Measurements from ENCODE around the gene REPS1.
"Not testable (repeated sequence)": the region's sequence is repeated elsewhere in the genome, so short reads cannot be mapped to it uniquely, and the experiment has no call there.

The REPS1 gene

GRCh38 chr6:139003751-139004150 is 15.7 kb upstream of the REPS1 start:
- no peak for DNase-seq

- DNase-seq = no peak
Measured at GRCh38 chr6:138999949-139000725, 12.1 kb upstream of the REPS1 start.

DNA sequence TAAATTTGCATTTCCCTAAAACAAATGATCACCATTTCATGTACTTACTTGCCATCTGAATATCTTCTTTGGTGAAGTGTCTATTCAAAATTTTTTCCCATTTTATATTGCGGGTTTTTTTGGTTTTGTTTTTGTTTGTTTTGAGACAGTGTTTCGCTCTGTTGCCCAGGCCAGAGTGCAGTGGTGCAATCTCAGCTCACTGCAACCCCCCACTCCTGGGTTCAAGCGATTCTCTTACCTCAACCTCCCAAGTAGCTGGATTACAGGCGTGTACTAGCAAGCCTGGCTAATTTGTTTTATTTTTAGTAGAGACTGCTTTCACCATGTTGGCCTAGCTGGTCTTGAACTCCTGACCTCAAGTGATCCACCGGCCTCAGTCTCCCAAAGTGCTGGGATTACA is 9.1 kb upstream of the REPS1 start:
- no peak for DNase-seq

DNA sequence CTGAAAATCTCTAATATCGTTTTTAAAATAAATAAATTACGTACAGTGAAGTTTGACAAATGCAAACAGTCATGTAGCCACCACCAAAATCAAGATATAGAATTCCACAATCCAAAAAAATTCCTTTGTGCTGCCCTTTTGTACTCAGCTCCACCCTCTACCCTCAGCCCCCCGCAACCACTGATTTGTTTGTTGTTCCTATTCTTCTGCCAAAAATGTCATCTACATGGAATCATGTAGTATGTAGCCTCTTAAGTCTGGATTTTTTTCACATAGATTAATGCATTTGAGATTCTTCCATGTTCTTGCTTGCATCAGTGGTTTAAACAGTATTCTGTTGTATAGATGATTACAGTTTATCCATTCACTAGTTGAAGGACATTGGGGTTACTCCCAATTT is 8.5 kb upstream of the REPS1 start:
- no peak for DNase-seq

DNA sequence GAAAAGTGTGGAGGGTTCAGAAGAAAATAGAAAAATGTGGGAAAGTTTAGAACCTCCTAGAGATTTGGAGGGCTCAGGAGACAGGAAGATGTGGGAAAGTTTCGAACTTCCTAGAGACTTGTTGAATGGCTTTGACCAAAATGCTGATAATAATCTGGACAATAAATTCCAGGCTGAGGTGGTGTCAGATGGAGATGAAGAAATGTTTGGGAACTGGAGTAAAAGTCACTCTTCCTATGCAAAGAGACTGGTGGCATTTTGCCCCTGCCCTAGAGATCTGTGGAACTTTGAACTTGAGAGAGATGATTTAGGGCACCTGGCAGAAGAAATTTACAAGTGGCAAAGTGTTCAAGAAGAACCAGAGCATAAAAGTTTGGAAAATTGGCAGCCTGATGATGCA is 5.4 kb upstream of the REPS1 start:
- not testable (repeated sequence) for DNase-seq

GRCh38 chr6:138992965-138993364 is 4.9 kb upstream of the REPS1 start:
- not testable (repeated sequence) for DNase-seq

GRCh38 chr6:138991206-138991605 is 3.2 kb upstream of the REPS1 start:
- no peak for DNase-seq

DNA sequence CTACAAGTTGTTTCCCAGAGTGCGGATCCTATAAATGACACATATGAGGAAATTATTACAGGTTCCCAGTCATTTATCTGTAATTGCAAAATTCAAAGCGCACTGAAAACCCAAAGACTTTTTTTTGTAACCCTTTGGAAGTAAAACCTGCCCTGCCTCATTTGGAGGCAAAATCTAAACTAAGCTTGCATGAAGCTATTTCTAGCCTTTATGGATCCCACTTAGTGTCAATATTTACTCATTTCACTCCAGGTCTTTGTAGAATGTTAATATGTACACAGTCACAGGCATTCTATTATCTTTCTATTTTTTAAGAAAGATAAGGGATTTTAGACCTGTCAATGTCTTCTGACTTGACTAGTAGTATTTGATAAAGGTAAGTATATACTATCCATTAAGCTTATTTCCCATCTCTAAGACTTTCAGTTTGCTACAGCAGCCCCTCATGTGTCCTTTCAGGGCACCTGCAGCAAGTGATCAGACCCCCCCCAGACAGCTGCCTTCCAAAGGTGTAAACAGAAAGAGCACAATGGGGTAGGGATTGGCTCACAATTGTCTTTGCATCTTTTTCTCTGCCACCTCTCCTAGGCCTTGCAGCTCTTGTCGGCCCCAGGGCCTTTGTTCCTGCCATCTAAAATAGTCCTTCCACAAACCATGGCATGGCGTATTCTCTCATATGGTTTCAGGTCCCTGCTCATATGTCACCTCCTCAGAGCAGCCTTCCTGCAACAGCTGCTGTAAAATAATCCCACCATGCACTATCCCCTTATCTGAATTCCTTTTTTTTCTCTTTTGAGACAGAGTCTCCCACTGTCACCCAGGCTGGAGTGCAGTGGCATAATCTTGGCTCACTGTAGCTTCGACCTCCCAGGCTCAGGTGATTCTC is 1.3 kb upstream of the REPS1 start:
- no peak for DNase-seq

DNA sequence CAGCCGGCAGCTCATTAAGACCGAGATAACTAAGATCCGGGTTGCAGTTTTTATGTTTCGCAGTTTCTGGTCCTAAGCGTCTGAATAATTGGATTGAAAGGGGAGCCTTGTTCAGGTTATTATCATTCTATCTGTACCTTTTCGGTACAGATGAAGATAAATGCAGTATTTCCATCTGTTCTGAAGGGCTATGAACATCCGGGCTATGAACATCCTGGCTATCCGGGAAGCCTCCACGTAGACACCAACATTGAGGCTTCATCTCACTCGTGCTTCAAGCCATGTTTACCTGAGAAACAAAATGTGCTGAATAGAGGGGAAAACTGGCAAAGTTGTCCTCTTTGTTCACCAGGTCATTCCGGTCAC is 399 bp upstream of the REPS1 start:
- DNase-seq = no peak

DNA sequence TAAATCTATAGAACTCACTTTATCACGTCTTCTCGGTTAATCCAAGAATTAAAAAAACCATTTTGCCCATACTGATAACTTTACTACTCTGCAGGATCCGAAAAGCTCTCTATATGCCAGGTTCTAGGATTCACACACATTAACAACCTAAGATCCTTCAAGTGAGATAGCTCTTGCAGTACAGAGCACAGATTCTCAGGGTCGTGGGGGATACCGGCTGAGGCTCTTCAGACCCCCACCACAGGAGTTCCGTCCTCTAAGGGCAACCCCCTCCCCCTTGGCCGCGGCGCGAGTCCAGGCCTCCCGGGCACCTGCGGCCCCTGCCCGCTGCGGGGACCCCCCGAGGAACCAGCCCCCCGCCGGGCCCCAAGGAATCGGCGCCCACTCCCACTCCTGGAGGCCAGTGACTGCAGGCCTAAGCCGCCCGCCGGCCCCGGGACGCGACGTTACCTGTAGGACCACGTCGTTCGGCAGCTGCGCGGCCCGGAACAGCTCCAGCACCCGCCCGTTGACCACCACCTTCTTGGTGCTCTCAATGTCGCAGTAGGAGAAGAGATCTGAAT is 892 bp downstream of the REPS1 start:
- DNase-seq = no peak

DNA sequence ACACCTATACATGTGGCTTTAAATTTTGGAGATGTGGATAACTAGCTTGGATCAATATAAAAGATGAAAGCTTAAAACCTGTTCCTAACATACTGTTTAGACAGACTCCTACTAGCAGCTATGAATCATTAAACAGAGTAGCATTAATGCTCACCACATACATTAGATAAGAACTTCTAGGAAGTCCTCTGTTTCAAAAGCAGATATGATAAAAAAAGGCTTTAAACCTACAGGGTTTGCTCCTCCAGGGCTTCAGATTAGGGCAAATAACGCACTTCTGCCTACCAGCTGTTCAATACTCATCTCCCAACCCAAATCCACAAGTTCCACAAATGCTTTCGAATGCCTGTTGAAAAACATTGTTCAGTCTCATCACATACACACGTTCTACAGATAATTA is 1.5 kb downstream of the REPS1 start:
- DNase-seq = peak; percentile 25

- DNase-seq = no peak
Measured at GRCh38 chr6:138981416-138981815, 6.6 kb downstream of the REPS1 start.

GRCh38 chr6:138979813-138980668 is 8.0 kb downstream of the REPS1 start:
- DNase-seq = no peak

DNA sequence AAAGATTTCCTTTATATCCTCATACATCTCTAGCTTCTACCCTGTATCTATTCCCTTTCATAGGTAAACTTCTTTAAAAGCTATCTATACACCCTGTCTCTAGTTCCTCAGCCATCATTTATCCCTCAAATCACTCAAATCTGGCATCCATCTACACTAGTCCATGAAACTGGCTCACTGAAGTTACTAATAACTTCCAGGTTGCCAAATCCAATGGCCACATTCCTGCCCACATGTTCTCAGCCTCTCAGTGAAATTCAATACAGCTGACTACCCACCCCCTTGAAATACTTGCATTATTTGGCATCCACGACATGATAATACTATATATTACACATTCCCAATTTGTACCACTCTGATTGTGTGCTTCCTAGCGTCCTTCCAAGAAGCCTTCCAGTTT is 8.7 kb downstream of the REPS1 start:
- DNase-seq = no peak

DNA sequence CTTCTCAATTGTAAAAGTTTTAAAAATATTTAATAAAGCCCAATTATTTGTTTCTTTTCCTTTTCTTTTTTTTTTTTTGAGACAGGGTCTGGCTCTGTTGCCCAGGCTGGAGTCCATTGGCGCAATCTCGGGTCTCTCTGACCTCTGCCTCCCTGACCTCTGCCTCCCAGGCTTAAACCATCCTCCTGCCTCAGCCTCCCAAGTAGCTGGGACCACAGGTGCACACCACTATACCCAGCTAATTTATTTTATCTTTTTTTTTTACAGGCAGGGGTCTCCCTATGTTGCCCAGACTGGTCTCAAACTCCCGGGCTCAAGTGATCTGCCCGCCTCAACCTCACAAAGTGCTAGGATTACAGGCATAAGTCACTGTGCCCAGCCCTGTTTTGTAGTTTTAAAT is 9.8 kb downstream of the REPS1 start:
- no peak for DNase-seq

DNA sequence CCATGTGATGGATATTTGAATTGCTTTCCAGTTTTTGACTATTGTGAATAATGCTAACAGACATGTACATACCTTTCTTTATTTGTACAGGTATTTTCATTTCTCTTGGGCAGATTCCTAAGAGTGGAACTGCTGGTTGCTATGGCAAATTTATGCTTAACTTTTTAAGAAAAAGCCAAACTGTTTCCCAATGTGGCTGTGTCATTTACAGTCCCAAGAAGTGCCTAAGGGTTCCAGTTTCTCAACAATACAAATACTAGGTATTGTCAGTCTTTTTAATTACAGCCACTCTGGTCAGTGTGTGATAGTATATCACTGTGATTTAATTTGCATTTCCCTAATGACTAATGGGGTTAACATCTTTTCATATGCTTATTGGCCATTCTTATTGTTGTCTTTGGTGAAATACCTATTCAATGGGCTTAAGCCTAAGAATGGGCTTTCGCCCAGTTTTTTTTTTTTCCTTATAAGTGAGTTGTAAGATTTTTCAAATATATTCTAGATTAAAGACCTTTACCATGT is 10.3 kb downstream of the REPS1 start:
- DNase-seq = no peak

- no peak for DNase-seq
Measured at GRCh38 chr6:138977242-138977641, 10.8 kb downstream of the REPS1 start.

DNA sequence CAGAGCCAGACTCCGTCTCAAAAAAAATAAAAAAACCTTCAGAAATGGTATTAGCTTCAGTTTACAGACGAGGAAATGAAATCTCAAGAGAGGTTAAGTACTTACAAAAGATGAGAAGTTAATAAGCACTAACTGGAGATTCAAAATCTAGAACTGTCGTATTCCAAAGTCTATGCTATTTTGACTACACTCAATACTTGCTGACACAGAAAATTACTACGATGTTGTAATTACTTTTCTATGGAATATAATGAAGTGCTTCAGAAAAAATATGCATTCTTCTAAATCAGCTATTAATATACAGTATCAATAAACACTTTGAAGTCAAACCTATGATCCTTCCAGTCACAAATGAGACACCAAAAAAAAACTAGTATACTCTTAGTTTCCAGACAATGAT is 12.2 kb downstream of the REPS1 start:
- DNase-seq = no peak

DNA sequence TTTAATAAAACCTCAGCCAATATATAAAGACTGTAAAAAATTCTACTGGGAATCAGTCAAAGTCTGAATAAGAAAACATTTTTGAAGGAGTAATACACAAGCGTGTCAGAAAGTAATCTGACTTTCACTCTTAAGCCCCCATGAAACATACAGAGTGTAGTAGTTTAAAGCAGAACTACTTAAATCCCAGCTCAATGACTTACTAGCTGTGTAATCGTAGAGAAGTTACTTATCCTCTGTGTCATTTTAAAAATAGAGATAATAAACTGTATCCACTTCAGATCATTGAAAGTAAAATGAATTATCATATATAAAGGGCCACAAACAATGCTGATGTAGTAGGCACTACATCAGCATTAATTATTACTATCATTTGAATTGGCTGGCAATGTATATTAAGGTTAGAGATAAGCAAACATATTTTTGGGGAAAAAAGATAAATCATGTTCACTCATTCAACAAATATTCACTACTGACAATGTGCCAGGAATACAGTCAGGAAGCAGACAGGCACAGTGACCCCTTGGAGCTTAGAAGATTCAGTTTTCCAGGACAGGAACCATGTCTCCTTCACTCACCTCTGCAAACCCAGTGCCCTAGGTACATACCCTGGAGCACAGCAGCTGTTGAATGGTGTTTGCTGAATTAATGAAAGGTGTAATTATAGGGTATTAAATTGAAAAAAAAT is 14.4 kb downstream of the REPS1 start:
- no peak for DNase-seq

GRCh38 chr6:138972226-138972665 is 15.8 kb downstream of the REPS1 start:
- no peak for DNase-seq

DNA sequence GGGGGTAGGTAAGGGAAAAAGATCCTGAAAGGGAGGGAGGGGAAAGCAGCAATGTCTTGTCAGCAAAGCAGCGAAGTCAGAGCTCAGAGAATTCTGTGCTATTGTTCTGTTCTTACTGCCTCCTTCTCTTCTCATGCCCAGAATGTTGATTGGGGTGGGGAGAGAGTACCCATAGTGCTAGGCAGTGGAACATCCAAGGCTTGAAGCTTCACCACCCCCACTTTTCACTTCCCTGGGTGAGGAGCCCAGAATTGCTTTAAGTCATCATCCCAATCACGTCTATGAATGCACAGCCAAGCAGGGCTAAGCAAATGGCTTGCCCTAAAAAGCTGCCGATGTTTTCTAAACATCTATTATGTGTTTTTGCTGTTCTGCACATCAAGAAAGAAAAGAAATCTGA is 16.5 kb downstream of the REPS1 start:
- DNase-seq = no peak

GRCh38 chr6:138970856-138971425 is 17.1 kb downstream of the REPS1 start:
- peak; percentile 81 for DNase-seq

All from activated CD4-positive, alpha-beta T cell treated with anti-CD3 and anti-CD28 coated beads, Interleukin-2, amount 50 U/mL, for 16 hours (primary cell).